Trophoblast cell (in vitro differentiated cells and primary cell): ENCODE data around the gene ARL16.
A peak's percentile ranks its signal among the peaks of the same experiment; 100 is the strongest.

ENCODE experiments used
- DNase-seq, 2 donors: peaks; one replicate each; pipeline ENCODE4 v3.0.0-alpha.2; 2016
- H2AFZ ChIP-seq: 2 replicates; pipeline ENCODE4 v1.6.1; 2013; ENCODE audit warnings: low read length, moderate library complexity, mild to moderate bottlenecking; ENCODE audit not compliant: insufficient read depth, poor library complexity
- H2AK5ac ChIP-seq: 2 replicates; pipeline ENCODE4 v1.6.1; 2013; ENCODE audit warnings: mild to moderate bottlenecking, low read length
- H2BK120ac ChIP-seq: 2 replicates; pipeline ENCODE4 v1.6.1; 2013; ENCODE audit warnings: low read length, mild to moderate bottlenecking, moderate library complexity; ENCODE audit not compliant: insufficient read depth, poor library complexity
- H2BK12ac ChIP-seq: 2 replicates; pipeline ENCODE4 v1.6.1; 2013; ENCODE audit warnings: mild to moderate bottlenecking, low read length, moderate library complexity
- H2BK5ac ChIP-seq: 2 replicates; pipeline ENCODE4 v1.6.1; 2013; ENCODE audit warnings: low read length, low read depth, moderate library complexity, mild to moderate bottlenecking; ENCODE audit not compliant: poor library complexity
- H3K14ac ChIP-seq: 2 replicates; pipeline ENCODE4 v1.6.1; 2013; ENCODE audit warnings: mild to moderate bottlenecking, low read length
- H3K18ac ChIP-seq: 2 replicates; pipeline ENCODE4 v1.6.1; 2013; ENCODE audit warnings: mild to moderate bottlenecking, low read length
- H3K23ac ChIP-seq: 2 replicates; pipeline ENCODE4 v1.6.1; 2013; ENCODE audit warnings: low read length
- H3K27ac ChIP-seq: 2 replicates; pipeline ENCODE4 v1.5.1; 2013; ENCODE audit warnings: low read depth, mild to moderate bottlenecking, inconsistent platforms, low read length, moderate library complexity
- H3K27me3 ChIP-seq: 2 replicates; pipeline ENCODE4 v1.6.1; 2013; ENCODE audit warnings: inconsistent platforms, mild to moderate bottlenecking, low read length, moderate library complexity; ENCODE audit not compliant: insufficient read depth
- H3K36me3 ChIP-seq, 2 experiments: 1 replicate in 1 of 2; 2 replicates in 1 of 2; pipeline ENCODE4 v1.6.1; 2013; ENCODE audit warnings: low read length in 2 of 2, mild to moderate bottlenecking in 2 of 2, moderate library complexity in 1 of 2; ENCODE audit not compliant: insufficient read depth in 2 of 2, control insufficient read depth in 1 of 2
- H3K4ac ChIP-seq: 2 replicates; pipeline ENCODE4 v1.6.1; 2013; ENCODE audit warnings: low read depth, mild to moderate bottlenecking, low read length, moderate library complexity
- H3K4me1 ChIP-seq, 2 experiments: 1 replicate in 1 of 2; 2 replicates in 1 of 2; pipeline ENCODE4 v1.6.1; 2013; ENCODE audit warnings: low read length in 2 of 2, mild to moderate bottlenecking in 2 of 2, moderate library complexity in 1 of 2; ENCODE audit not compliant: insufficient read depth in 2 of 2, control insufficient read depth in 1 of 2
- H3K4me2 ChIP-seq: 2 replicates; pipeline ENCODE4 v1.6.1; 2013; ENCODE audit warnings: inconsistent platforms, mild to moderate bottlenecking, low read length, moderate library complexity
- H3K4me3 ChIP-seq: 2 replicates; pipeline ENCODE4 v1.5.1; 2013; ENCODE audit warnings: mild to moderate bottlenecking, low read depth, low read length, inconsistent platforms
- H3K79me1 ChIP-seq: one replicate; pipeline ENCODE4 v1.6.1; 2013; ENCODE audit warnings: low read length
- H3K79me2 ChIP-seq: 2 replicates; pipeline ENCODE4 v1.6.1; 2013; ENCODE audit warnings: low read length, mild to moderate bottlenecking; ENCODE audit not compliant: control insufficient read depth, insufficient read depth, poor library complexity
- H3K9ac ChIP-seq: 2 replicates; pipeline ENCODE4 v1.6.1; 2013; ENCODE audit warnings: mild to moderate bottlenecking, low read length
- H3K9me3 ChIP-seq: 2 replicates; pipeline ENCODE4 v1.6.1; 2013; ENCODE audit warnings: low read depth, mild to moderate bottlenecking, control low read depth, inconsistent platforms, low read length; ENCODE audit not compliant: insufficient read depth
- H4K12ac ChIP-seq: 2 replicates; pipeline ENCODE4 v1.6.1; 2013; ENCODE audit warnings: low read depth, mild to moderate bottlenecking, low read length, moderate library complexity
- H4K8ac ChIP-seq: 2 replicates; pipeline ENCODE4 v1.6.1; 2013; ENCODE audit warnings: low read depth, mild to moderate bottlenecking, low read length, moderate library complexity
- H4K91ac ChIP-seq: one replicate; pipeline ENCODE4 v1.6.1; 2013; ENCODE audit warnings: low read depth, mild to moderate bottlenecking, low read length, moderate library complexity
- WGBS: extraction: QIAGEN DNeasy Blood & Tissue Kit; methylation state at CpG from one replicate; pipeline ENCODE4 v1.1.7; 2013; ENCODE audit warnings: missing lambda C conversion rate; ENCODE audit not compliant: insufficient read length, insufficient coverage; ENCODE audit errors: extremely low coverage; 5-methylcytosine and 5-hydroxymethylcytosine counted together

Gene ARL16

GRCh38 chr17:81683208-81683583 is 401 bp downstream of the ARL16 start:
- H4K8ac ChIP-seq = peak overlapping the region; percentile 94

GRCh38 chr17:81682565-81683207 is 911 bp downstream of the ARL16 start:
- Histone ChIP-seq H3K4me3 (peak overlapping the region; percentile 92), H3K18ac (peak overlapping the region; percentile 93), H3K79me2 (peaks cover 20% of the 10 kb centered on the region), H3K14ac (peak overlapping the region; percentile 97), H3K4ac (peak overlapping the region; percentile 90), H4K12ac (peak overlapping the region; percentile 92), H3K23ac (no peak overlapping the region), H4K8ac (peak overlapping the region; percentile 94), H3K27ac (no peak overlapping the region), H2BK120ac (peak overlapping the region; percentile 87), H3K79me1 (peaks cover 10% of the 10 kb centered on the region), H3K4me2 (peak overlapping the region; percentile 68), H3K27me3 (no peaks in the 10 kb centered on the region), H3K4me1 (peaks cover 15 to 16% of the 10 kb centered on the region in 2 experiments), H2BK5ac (no peak overlapping the region), H3K9ac (peak overlapping the region; percentile 98), H3K36me3 (peaks cover 32 to 42% of the 10 kb centered on the region in 2 experiments), H2AK5ac (peak overlapping the region; percentile 85), H4K91ac (no peak overlapping the region), H2BK12ac (no peak overlapping the region), H2AFZ (peak overlapping the region; percentile 87), H3K9me3 (no peaks in the 10 kb centered on the region)
- no CpG with 5 or more reads among the region's 19 CpGs for WGBS
- DNase-seq = no peak

More at GRCh38 chr17:81683208-81683583, 401 bp downstream of the ARL16 start:
- Histone ChIP-seq H4K91ac (peak overlapping the region; percentile 83), H3K9me3 (no peaks in the 10 kb centered on the region), H2AFZ (peak overlapping the region; percentile 87), H2BK5ac (peak overlapping the region; percentile 69), H3K18ac (peak overlapping the region; percentile 93), H4K12ac (peak overlapping the region; percentile 92), H2BK120ac (peak overlapping the region; percentile 87), H3K4me2 (peak overlapping the region; percentile 68), H3K79me1 (peaks cover 10% of the 10 kb centered on the region), H3K79me2 (peaks cover 20% of the 10 kb centered on the region), H3K36me3 (peaks cover 37 to 45% of the 10 kb centered on the region in 2 experiments), H3K9ac (peak overlapping the region; percentile 98), H3K27ac (peak overlapping the region; percentile 32), H3K27me3 (no peaks in the 10 kb centered on the region), H3K4ac (peak overlapping the region; percentile 90), H3K14ac (peak overlapping the region; percentile 97), H3K4me3 (peak overlapping the region; percentile 92), H3K4me1 (peaks cover 15 to 16% of the 10 kb centered on the region in 2 experiments), H2BK12ac (peak overlapping the region; percentile 39), H3K23ac (no peak overlapping the region), H2AK5ac (peak overlapping the region; percentile 85)
- DNase-seq = no peak
- WGBS = no CpG with 5 or more reads among the region's 37 CpGs

- Histone ChIP-seq H3K18ac (no peak overlapping the region), H3K9me3 (no peaks in the 10 kb centered on the region), H3K4me3 (no peak overlapping the region), H3K27me3 (no peaks in the 10 kb centered on the region), H3K27ac (no peak overlapping the region), H2AK5ac (no peak overlapping the region), H3K4ac (no peak overlapping the region), H3K14ac (no peak overlapping the region), H3K4me1 (peaks cover 15 to 16% of the 10 kb centered on the region in 2 experiments), H4K8ac (no peak overlapping the region), H3K4me2 (no peak overlapping the region), H4K12ac (no peak overlapping the region), H3K9ac (no peak overlapping the region), H2BK12ac (no peak overlapping the region), H3K79me2 (peaks cover 20% of the 10 kb centered on the region), H2BK5ac (no peak overlapping the region), H4K91ac (no peak overlapping the region), H3K23ac (no peak overlapping the region), H3K36me3 (peaks cover 21 to 32% of the 10 kb centered on the region in 2 experiments), H2AFZ (no peak overlapping the region), H2BK120ac (no peak overlapping the region), H3K79me1 (peaks cover 10% of the 10 kb centered on the region)
- WGBS = no CpG with 5 or more reads among the region's 17 CpGs
- DNase-seq = no peak
Observed at GRCh38 chr17:81681672-81682071, 1.9 kb downstream of the ARL16 start.

GRCh38 chr17:81680150-81680549 is 3.4 kb downstream of the ARL16 start:
- H3K79me1 ChIP-seq = peaks cover 10% of the 10 kb centered on the region
- H2BK12ac ChIP-seq = no peak overlapping the region
- H3K36me3 ChIP-seq = peaks cover 11 to 17% of the 10 kb centered on the region in 2 experiments
- H2AFZ ChIP-seq = no peak overlapping the region
- no peak overlapping the region for H4K8ac ChIP-seq
- no peak overlapping the region for H4K12ac ChIP-seq
- peaks cover 19% of the 10 kb centered on the region for H3K79me2 ChIP-seq
- H3K4me1 ChIP-seq = peaks cover 12 to 13% of the 10 kb centered on the region in 2 experiments
- no peak overlapping the region for H3K27ac ChIP-seq
- H2AK5ac ChIP-seq = no peak overlapping the region
- no peaks in the 10 kb centered on the region for H3K9me3 ChIP-seq
- H3K23ac ChIP-seq = no peak overlapping the region
- H2BK5ac ChIP-seq = no peak overlapping the region
- no peak overlapping the region for H3K18ac ChIP-seq
- H3K9ac ChIP-seq = no peak overlapping the region
- no peaks in the 10 kb centered on the region for H3K27me3 ChIP-seq
- H3K4ac ChIP-seq = no peak overlapping the region
- no peak overlapping the region for H3K4me3 ChIP-seq
- no peak overlapping the region for H3K14ac ChIP-seq
- DNase-seq = no peak
- H3K4me2 ChIP-seq = no peak overlapping the region
- H4K91ac ChIP-seq = no peak overlapping the region
- no peak overlapping the region for H2BK120ac ChIP-seq
- no CpG with 5 or more reads among the region's 11 CpGs for whole genome bisulfite sequencing
